ENCODE results near the gene ADCY10. TPM values are rescaled to one million over a fixed set of nuclear protein-coding genes. Genes with fewer than 3 reads are reported as not detected.
"Not testable (repeated sequence)": the region's sequence is repeated elsewhere in the genome, so short reads cannot be mapped to it uniquely, and the experiment has no call there.

ADCY10 gene
- total RNA-seq, 1 experiment from 2014 or later: 0.46 TPM

GRCh38 chr1:167929725-167930124 lies 15.8 kb upstream of the ADCY10 start:
- TF ChIP-seq CTCF (conservative IDR thresholded peaks at IDR 0.05): no peak
- TF ChIP-seq EZH2 (IDR thresholded peaks at IDR 0.05; ENCODE audit: low read depth): no peak
- Histone ChIP-seq H3K36me3 (ENCODE audit: low read depth) (no peaks in the 10 kb centered on the region), H3K9me2 (ENCODE audit: insufficient read depth) (no peaks in the 10 kb centered on the region), H3K4me1 (replicated peaks; ENCODE audit: insufficient read depth) (peaks cover 28% of the 10 kb centered on the region), H3K27ac (no peak overlapping the region), H2AFZ (no peak overlapping the region), H3F3A (ENCODE audit: insufficient read depth, low read depth) (peaks cover 3% of the 10 kb centered on the region; the same call in 1 of the 2 replicates), H3K27me3 (ENCODE audit: insufficient read depth, low read depth) (no peaks in the 10 kb centered on the region), H3K4me3 (no peak overlapping the region), H3K79me2 (ENCODE audit: low read depth) (peaks cover 61% of the 10 kb centered on the region), H4K20me1 (ENCODE audit: insufficient read depth) (no peaks in the 10 kb centered on the region), H3K9me3 (ENCODE audit: insufficient read depth, low read depth) (no peaks in the 10 kb centered on the region), H3K4me2 (no peak overlapping the region)
- DNase-seq: no peak
- BruUV-seq (replicated peaks): no TSS peak
- CTCF ChIA-PET: no interaction called here
- POLR2A ChIA-PET (ENCODE audit: unreplicated experiment): interaction anchor here (0.6 kb wide), 1 partner anchor 552 kb away, joined by 8 read pairs; no protein-coding TSS in a partner anchor
- intact Hi-C loops (cut with micrococcal nuclease; ENCODE audit: unreplicated experiment): loop anchor here (10.0 kb wide), 1 partner anchor 705 kb away; the partner anchor contains the start of gene POU2F1

- H3K79me2 ChIP-seq (ENCODE audit: low read depth): peaks cover 53% of the 10 kb centered on the region
- H3K9me2 ChIP-seq (ENCODE audit: insufficient read depth); H3K27me3 ChIP-seq (ENCODE audit: insufficient read depth, low read depth); DNase-seq; H3K4me3 ChIP-seq; CTCF ChIA-PET; POLR2A ChIA-PET (ENCODE audit: unreplicated experiment); H3K4me2 ChIP-seq; BruUV-seq (replicated peaks); H2AFZ ChIP-seq; intact Hi-C loops (cut with micrococcal nuclease; ENCODE audit: unreplicated experiment); H3K27ac ChIP-seq; H3K9me3 ChIP-seq (ENCODE audit: insufficient read depth, low read depth); H4K20me1 ChIP-seq (ENCODE audit: insufficient read depth); H3F3A ChIP-seq (ENCODE audit: insufficient read depth, low read depth); H3K36me3 ChIP-seq (ENCODE audit: low read depth): not testable (repeated sequence)
- peaks cover 20% of the 10 kb centered on the region for H3K4me1 ChIP-seq (replicated peaks; ENCODE audit: insufficient read depth)
Measured at GRCh38 chr1:167928919-167929318, 15.0 kb upstream of the ADCY10 start.

- Histone ChIP-seq H3K9me2 (ENCODE audit: insufficient read depth) (no peaks in the 10 kb centered on the region), H4K20me1 (ENCODE audit: insufficient read depth) (no peaks in the 10 kb centered on the region), H3F3A (ENCODE audit: insufficient read depth, low read depth) (peaks cover 9% of the 10 kb centered on the region; the same call in 1 of the 2 replicates), H3K27ac (no peak overlapping the region), H3K4me2 (no peak overlapping the region), H3K27me3 (ENCODE audit: insufficient read depth, low read depth) (no peaks in the 10 kb centered on the region), H3K4me3 (no peak overlapping the region), H3K36me3 (ENCODE audit: low read depth) (no peaks in the 10 kb centered on the region), H2AFZ (no peak overlapping the region), H3K4me1 (replicated peaks; ENCODE audit: insufficient read depth) (peaks cover 18% of the 10 kb centered on the region), H3K9me3 (ENCODE audit: insufficient read depth, low read depth) (no peaks in the 10 kb centered on the region), H3K79me2 (ENCODE audit: low read depth) (peaks cover 48% of the 10 kb centered on the region)
- TF ChIP-seq CTCF (conservative IDR thresholded peaks at IDR 0.05): no peak
- TF ChIP-seq EZH2 (IDR thresholded peaks at IDR 0.05; ENCODE audit: low read depth): no peak
- CTCF ChIA-PET: no interaction called here
- no TSS peak for BruUV-seq (replicated peaks)
- POLR2A ChIA-PET (ENCODE audit: unreplicated experiment): no interaction called here
- intact Hi-C loops (cut with micrococcal nuclease; ENCODE audit: unreplicated experiment): no loop called here
- no peak for DNase-seq
Measured at GRCh38 chr1:167928457-167928852, 14.5 kb upstream of the ADCY10 start.
